ENCODE measurements around the gene FAM50B.

DNA sequence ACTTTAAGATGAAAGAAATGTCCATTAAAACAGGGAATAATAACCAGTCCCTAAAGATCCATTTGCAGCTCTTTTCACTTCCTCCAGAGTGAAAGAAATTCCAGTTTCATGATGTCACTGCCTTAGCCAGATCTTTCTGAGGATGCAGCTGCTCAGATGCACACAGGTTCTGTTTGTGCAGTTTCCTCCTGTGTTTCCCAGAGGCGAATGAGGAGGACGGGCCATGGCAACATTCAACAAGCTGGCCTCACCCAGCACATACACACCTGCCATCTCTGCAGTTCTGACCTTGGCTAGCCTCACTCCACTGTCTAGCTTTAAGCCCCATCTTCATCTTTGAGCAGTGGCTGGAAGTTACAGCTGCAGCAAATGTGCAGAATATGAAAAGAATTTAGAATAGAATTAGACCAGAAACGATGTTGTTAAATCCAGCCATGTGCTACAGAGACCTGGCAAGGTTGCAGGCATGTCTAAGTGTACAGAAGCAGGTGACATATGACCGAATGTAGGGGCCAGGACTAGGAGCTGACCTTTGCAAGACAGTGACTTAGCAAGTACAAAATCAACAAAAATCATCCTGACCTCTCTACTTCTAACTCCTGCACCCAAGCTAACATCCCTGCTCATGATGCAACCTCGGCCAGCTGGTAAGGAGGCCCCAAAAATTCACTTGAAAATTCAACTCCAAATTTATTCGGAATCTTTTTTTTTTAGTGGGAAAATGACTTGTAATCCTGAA is 35.0 kb downstream of the FAM50B start:
- TF ChIP-seq, protein P1, sequence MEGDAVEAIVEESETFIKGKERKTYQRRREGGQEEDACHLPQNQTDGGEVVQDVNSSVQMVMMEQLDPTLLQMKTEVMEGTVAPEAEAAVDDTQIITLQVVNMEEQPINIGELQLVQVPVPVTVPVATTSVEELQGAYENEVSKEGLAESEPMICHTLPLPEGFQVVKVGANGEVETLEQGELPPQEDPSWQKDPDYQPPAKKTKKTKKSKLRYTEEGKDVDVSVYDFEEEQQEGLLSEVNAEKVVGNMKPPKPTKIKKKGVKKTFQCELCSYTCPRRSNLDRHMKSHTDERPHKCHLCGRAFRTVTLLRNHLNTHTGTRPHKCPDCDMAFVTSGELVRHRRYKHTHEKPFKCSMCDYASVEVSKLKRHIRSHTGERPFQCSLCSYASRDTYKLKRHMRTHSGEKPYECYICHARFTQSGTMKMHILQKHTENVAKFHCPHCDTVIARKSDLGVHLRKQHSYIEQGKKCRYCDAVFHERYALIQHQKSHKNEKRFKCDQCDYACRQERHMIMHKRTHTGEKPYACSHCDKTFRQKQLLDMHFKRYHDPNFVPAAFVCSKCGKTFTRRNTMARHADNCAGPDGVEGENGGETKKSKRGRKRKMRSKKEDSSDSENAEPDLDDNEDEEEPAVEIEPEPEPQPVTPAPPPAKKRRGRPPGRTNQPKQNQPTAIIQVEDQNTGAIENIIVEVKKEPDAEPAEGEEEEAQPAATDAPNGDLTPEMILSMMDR (IDR thresholded peaks at IDR 0.05), result no peak
- no peak for TF ChIP-seq POLR2A (IDR thresholded peaks at IDR 0.05)

All from right lobe of liver (tissue), 4 donors.